Measurements from ENCODE around the gene HES3.

DNA sequence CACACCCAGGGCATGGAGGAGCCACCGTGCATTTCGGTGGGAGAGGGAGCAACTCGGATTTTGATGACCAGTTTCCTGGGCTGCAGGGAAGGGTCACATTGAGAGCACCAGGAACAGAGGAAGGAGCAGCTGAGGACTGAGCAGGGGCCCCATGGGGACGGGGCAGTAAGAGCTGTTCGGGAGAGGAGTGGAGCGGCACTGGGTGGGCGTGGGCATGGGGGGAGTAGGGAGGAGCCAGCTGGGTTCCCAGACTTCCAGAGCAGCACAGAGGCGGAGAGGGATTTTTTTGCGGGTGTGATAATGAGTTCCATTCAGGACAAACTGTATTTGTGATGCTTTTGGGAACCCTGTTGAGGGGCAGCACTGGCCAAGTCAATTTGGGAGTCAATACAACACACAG, 34.3 kb downstream of the HES3 start:
- TF ChIP-seq, protein P1, sequence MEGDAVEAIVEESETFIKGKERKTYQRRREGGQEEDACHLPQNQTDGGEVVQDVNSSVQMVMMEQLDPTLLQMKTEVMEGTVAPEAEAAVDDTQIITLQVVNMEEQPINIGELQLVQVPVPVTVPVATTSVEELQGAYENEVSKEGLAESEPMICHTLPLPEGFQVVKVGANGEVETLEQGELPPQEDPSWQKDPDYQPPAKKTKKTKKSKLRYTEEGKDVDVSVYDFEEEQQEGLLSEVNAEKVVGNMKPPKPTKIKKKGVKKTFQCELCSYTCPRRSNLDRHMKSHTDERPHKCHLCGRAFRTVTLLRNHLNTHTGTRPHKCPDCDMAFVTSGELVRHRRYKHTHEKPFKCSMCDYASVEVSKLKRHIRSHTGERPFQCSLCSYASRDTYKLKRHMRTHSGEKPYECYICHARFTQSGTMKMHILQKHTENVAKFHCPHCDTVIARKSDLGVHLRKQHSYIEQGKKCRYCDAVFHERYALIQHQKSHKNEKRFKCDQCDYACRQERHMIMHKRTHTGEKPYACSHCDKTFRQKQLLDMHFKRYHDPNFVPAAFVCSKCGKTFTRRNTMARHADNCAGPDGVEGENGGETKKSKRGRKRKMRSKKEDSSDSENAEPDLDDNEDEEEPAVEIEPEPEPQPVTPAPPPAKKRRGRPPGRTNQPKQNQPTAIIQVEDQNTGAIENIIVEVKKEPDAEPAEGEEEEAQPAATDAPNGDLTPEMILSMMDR (IDR thresholded peaks at IDR 0.05) = no peak
- TF ChIP-seq POLR2A (IDR thresholded peaks at IDR 0.05) = no peak

Data from testis (tissue), 2 donors.